AG09309 (cell line): ENCODE measurements around the gene ZFAND3.

Experiments
- DNase-seq: peaks from one replicate; pipeline ENCODE4 v3.0.0-alpha.2; 2010; ENCODE audit warnings: low read depth
- H3K4me3 ChIP-seq: 2 replicates; pipeline ENCODE4 v1.5.1; 2011; ENCODE audit warnings: mild to moderate bottlenecking, low read depth, low read length, moderate library complexity; ENCODE audit not compliant: control insufficient read depth
- CTCF ChIP-seq: IDR thresholded peaks from 2 replicates; pipeline ENCODE4 v1.5.1; 2011; ENCODE audit warnings: mild to moderate bottlenecking, low read depth, low read length, inconsistent platforms; ENCODE audit not compliant: insufficient read depth, control insufficient read depth; ENCODE audit errors: missing control alignments

ZFAND3 gene

GRCh38 chr6:37974381-37974780 is 154.9 kb downstream of the ZFAND3 start:
- DNase-seq, result no peak
- no peak for TF ChIP-seq CTCF
- H3K4me3 ChIP-seq, result no peak overlapping the region

GRCh38 chr6:37974943-37975342 is 155.4 kb downstream of the ZFAND3 start:
- no peak for TF ChIP-seq CTCF
- H3K4me3 ChIP-seq, result no peak overlapping the region
- no peak for DNase-seq

GRCh38 chr6:37977715-37978114 is 158.2 kb downstream of the ZFAND3 start:
- no peak for DNase-seq
- no peak for TF ChIP-seq CTCF
- H3K4me3 ChIP-seq, result no peak overlapping the region

GRCh38 chr6:37979392-37980221 is 160.1 kb downstream of the ZFAND3 start:
- DNase-seq, result no peak
- H3K4me3 ChIP-seq, result no peak overlapping the region
- no peak for TF ChIP-seq CTCF

GRCh38 chr6:37980222-37980595 is 160.7 kb downstream of the ZFAND3 start:
- DNase-seq, result no peak
- no peak overlapping the region for H3K4me3 ChIP-seq
- TF ChIP-seq CTCF, result no peak

- no peak overlapping the region for H3K4me3 ChIP-seq
- no peak for DNase-seq
- TF ChIP-seq CTCF, result no peak
Measured at GRCh38 chr6:37981626-37982025, 162.1 kb downstream of the ZFAND3 start.
